Heart right ventricle (tissue), 16 donors: ENCODE results near the gene KRT40. TPM values are rescaled to one million over a fixed set of nuclear protein-coding genes. Genes with fewer than 3 reads are reported as not detected.

Source experiments
- ATAC-seq, 8 donors: fragments of 200-7000 bp; cut with Tn5 transposase; one replicate each; pipeline ENCODE4 v1.9.1; 2020; ENCODE audit warnings: mild to moderate bottlenecking in 8 of 8, moderate library complexity in 8 of 8, moderate number of reproducible peaks in 1 of 8
- DNase-seq, 2 donors: peaks; one replicate each; pipeline ENCODE4 v3.0.0-alpha.2; 2020
- H3K27ac ChIP-seq, 10 donors: fragments of 200-600 bp; sonication (generic) in 2 of 10; one replicate each; pipeline versions ENCODE4 v1.5.0 to v1.8.0; 2020 to 2022; ENCODE audit warnings: mild to moderate bottlenecking in 3 of 10
- H3K27me3 ChIP-seq, 7 donors: fragments of 200-600 bp; one replicate each; pipeline ENCODE4 v1.8.0; 2021 to 2022; ENCODE audit warnings: mild to moderate bottlenecking in 2 of 7
- H3K36me3 ChIP-seq, 9 donors: fragments of 200-600 bp; sonication (generic) in 1 of 9; one replicate each; pipeline versions ENCODE4 v1.5.0 to v1.8.0; 2020 to 2022; ENCODE audit warnings: mild to moderate bottlenecking in 2 of 9
- H3K4me1 ChIP-seq, 9 donors: fragments of 200-600 bp; sonication (generic) in 1 of 9; one replicate each; pipeline versions ENCODE4 v1.5.0 to v1.8.0; 2020 to 2022; ENCODE audit warnings: mild to moderate bottlenecking in 4 of 9
- H3K4me3 ChIP-seq, 10 donors: fragments of 200-600 bp; sonication (generic) in 2 of 10; one replicate each; pipeline versions ENCODE4 v1.5.0 to v1.8.0; 2020 to 2022; ENCODE audit warnings: mild to moderate bottlenecking in 7 of 10, moderate library complexity in 2 of 10
- H3K9me3 ChIP-seq, 11 donors: fragments of 200-600 bp in 10 of 11; sonication (generic) in 2 of 11; one replicate each; pipeline versions ENCODE4 v1.5.0 to v1.8.0; 2013 to 2022; ENCODE audit warnings: mild to moderate bottlenecking in 2 of 11, control low read depth in 1 of 11, moderate library complexity in 1 of 11
- CTCF ChIP-seq, 9 donors: fragments of 200-600 bp; sonication (generic) in 2 of 9; IDR thresholded peaks; one replicate each; pipeline versions ENCODE4 v1.5.0 to v1.8.0; 2021 to 2022; ENCODE audit warnings: antibody characterized with exemption in 9 of 9, mild to moderate bottlenecking in 5 of 9, moderate library complexity in 1 of 9
- WGBS, 2 donors: extraction: QIAGEN DNeasy Blood & Tissue Kit; methylation state at CpG; one replicate each; pipeline ENCODE4 v1.1.7; 2013; ENCODE audit warnings: inconsistent platforms in 1 of 2; 5-methylcytosine and 5-hydroxymethylcytosine counted together
- intact Hi-C, 10 donors: fragments of 100-400 bp; cut with DNase I; formaldehyde crosslinking; loops; one replicate each; pipeline versions ENCODE4 v1.11.1 to v1.14.2; 2022
- polyA plus RNA-seq, 2 donors: library from polyadenylated mRNA; stranded (reverse); fragments of 200-250 nt; gene quantifications; one replicate each; pipeline ENCODE4 v1.2.3, GENCODE V29; 2013
- total RNA-seq, 10 donors: library from RNA; stranded (reverse); fragmentation: NEBNext Ultra II Directional in 3 of 10; extraction: Animal tissue kit (Norgen Biotek cat#: 25700) in 3 of 10; gene quantifications; one replicate each; pipeline versions ENCODE4 v1.2.1 to v1.2.4, GENCODE V29; 2021 to 2023
- donor health status: Arrhythmogenic right ventricular cardiomyopathy.
- donor health status: ischemic (EF 13 %, LVEDD 7.1; RV severe dilation, severe dysfunction).
- donor health status: healthy with polysubstance abuse.
- donor health status: DM: no; HTN: yes; CAD: no.
- donor health status: DM: no; HTN: no; CAD: no.
- donor health status: ischemic (EF 25% LVEDD 6.9; RV normal size, moderate dysfunction).
- donor health status: ischemic (EF 25% LVEDD 5.7; RV mildly dilated, moderate dysfunction).
- donor health status: healthy.
- donor health status: DM: yes; HTN: yes; CAD: no.
- donor health status: Ischemic cardiomyopathy.
- donor health status: ischemic (EF 35%, LVEDD 5.7; RV mildly dilated, moderate dysfunction).
- donor health status: nonischemic (EF 11% LVEDD 7.7; RV severe dilation, severe dysfunction).
- donor health status: DM: yes; HTN: yes; CAD: no.
- donor health status: PGD.
- donor health status: ischemic (EF 29% LVEDD 5.4; RV normal size, mild dysfunction).
- donor health status: nonischemic (EF 23%, LVEDD 6.1; RV moderate dilation, normal function).

KRT40 gene
- total and polyA plus RNA-seq, 12 donors: not detected

- H3K36me3 ChIP-seq: no peaks in the 10 kb centered on the region
- no peak for TF ChIP-seq CTCF (IDR thresholded peaks at IDR 0.05)
- intact Hi-C loops: no loop called here
- no peaks in the 10 kb centered on the region for H3K9me3 ChIP-seq
- H3K27me3 ChIP-seq: peaks cover 0 to 18% (median 16%) of the 10 kb centered on the region in 7 donors
- no peak for ATAC-seq
- no peak overlapping the region for H3K27ac ChIP-seq
- WGBS, 2 donors: 76 to 80% methylated on average over 8 of the region's 8 CpGs
- no peak for DNase-seq
- no peaks in the 10 kb centered on the region for H3K4me1 ChIP-seq
- H3K4me3 ChIP-seq: no peak overlapping the region
Observed at GRCh38 chr17:40956401-40957254, 27.5 kb downstream of the KRT40 start.

GRCh38 chr17:40953881-40954280 is 30.2 kb downstream of the KRT40 start:
- TF ChIP-seq CTCF (IDR thresholded peaks at IDR 0.05): no peak
- no peak overlapping the region for H3K27ac ChIP-seq
- ATAC-seq: no peak
- no peaks in the 10 kb centered on the region for H3K4me1 ChIP-seq
- no peaks in the 10 kb centered on the region for H3K36me3 ChIP-seq
- no peak for DNase-seq
- H3K27me3 ChIP-seq: peaks cover 0 to 36% (median 27%) of the 10 kb centered on the region in 7 donors
- 80 to 84% methylated on average over 2 of the region's 2 CpGs for WGBS, 2 donors
- H3K9me3 ChIP-seq: no peaks in the 10 kb centered on the region
- intact Hi-C loops: no loop called here
- no peak overlapping the region for H3K4me3 ChIP-seq

GRCh38 chr17:40952661-40953060 is 31.5 kb downstream of the KRT40 start:
- WGBS, 2 donors: 58 to 71% methylated on average over 1 of the region's 1 CpG
- intact Hi-C loops: no loop called here
- no peak overlapping the region for H3K27ac ChIP-seq
- ATAC-seq: no peak
- no peaks in the 10 kb centered on the region for H3K36me3 ChIP-seq
- no peaks in the 10 kb centered on the region for H3K4me1 ChIP-seq
- no peak for DNase-seq
- TF ChIP-seq CTCF (IDR thresholded peaks at IDR 0.05): no peak
- peaks cover 0 to 49% (median 39%) of the 10 kb centered on the region in 7 donors for H3K27me3 ChIP-seq
- no peak overlapping the region for H3K4me3 ChIP-seq
- no peaks in the 10 kb centered on the region for H3K9me3 ChIP-seq

- Histone ChIP-seq H3K36me3 (no peaks in the 10 kb centered on the region), H3K4me3 (no peak overlapping the region), H3K9me3 (no peaks in the 10 kb centered on the region), H3K27ac (no peak overlapping the region), H3K27me3 (peaks cover 0 to 51% (median 39%) of the 10 kb centered on the region in 7 donors), H3K4me1 (no peaks in the 10 kb centered on the region)
- 65 to 72% methylated on average over 2 of the region's 2 CpGs for WGBS, 2 donors
- DNase-seq (no peak), ATAC-seq (no peak)
- no peak for TF ChIP-seq CTCF (IDR thresholded peaks at IDR 0.05)
- intact Hi-C loops: no loop called here
Observed at GRCh38 chr17:40952154-40952553, 32.0 kb downstream of the KRT40 start.
